Head of caudate nucleus (tissue), 42 donors: Measurements from ENCODE around the gene PRRT3.
"Not testable (repeated sequence)": the region's sequence is repeated elsewhere in the genome, so short reads cannot be mapped to it uniquely, and the experiment has no call there.

Source experiments
- DNase-seq, 42 donors: peaks; one replicate each; pipeline versions ENCODE4 v3.0.0 to v3.0.0-alpha.2; 2020 to 2021; ENCODE audit warnings: mixed read lengths in 7 of 42
- intact Hi-C: fragments of 100-400 bp; cut with DNase I; formaldehyde crosslinking; loops from one replicate; pipeline ENCODE4 v1.15.0; 2022

The PRRT3 gene

DNA sequence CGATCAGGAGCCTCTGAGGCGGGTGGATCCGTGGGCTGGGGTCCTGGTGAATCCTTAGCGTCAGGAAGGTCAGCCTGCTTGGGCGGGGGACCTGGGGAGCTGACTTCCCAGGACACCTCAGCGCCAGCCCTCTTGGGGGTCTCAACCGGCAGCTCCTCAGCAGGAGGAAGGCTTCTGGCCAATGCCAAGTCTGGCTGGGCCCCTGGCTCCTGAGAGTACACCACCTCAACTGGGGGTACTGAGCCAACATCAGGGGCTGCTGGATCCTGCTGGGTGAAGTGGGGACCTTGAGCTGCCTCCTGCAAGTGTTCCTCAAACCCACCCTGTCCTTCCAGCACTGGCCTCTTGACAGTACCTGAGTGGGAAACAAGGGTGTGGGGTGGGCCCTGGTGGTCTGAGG, 3.1 kb downstream of the PRRT3 start:
- intact Hi-C loops = loop anchor here (5.0 kb wide), 1 partner anchor 107 kb away; the partner anchor contains the start of gene RPUSD3
- peak in 2 of 42 donors; percentile 15 to 21 for DNase-seq

DNA sequence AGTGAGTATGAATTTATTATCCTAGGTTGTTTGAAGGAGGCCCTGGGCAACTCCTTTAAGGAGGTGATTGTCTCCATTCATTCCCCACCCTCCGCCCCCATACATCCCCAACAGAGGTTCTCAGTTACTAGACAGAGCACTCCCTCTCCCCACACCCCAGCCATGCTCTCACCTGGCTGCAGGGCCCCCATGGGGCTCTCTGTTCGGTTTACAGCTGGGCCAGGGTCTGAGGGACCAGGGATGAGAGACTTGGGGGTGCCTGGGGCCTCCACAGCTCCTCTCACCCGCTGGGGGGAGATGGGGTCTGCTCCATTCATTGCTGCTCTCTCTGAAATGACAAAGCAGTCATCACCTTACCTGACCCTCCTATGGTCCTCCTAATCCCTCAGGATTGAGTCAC, 3.6 kb downstream of the PRRT3 start:
- peak in 3 of 42 donors; percentile 28 to 42 (median 33) for DNase-seq
- intact Hi-C loops = loop anchor here (5.0 kb wide), 1 partner anchor 106 kb away; the partner anchor contains the start of gene RPUSD3

DNA sequence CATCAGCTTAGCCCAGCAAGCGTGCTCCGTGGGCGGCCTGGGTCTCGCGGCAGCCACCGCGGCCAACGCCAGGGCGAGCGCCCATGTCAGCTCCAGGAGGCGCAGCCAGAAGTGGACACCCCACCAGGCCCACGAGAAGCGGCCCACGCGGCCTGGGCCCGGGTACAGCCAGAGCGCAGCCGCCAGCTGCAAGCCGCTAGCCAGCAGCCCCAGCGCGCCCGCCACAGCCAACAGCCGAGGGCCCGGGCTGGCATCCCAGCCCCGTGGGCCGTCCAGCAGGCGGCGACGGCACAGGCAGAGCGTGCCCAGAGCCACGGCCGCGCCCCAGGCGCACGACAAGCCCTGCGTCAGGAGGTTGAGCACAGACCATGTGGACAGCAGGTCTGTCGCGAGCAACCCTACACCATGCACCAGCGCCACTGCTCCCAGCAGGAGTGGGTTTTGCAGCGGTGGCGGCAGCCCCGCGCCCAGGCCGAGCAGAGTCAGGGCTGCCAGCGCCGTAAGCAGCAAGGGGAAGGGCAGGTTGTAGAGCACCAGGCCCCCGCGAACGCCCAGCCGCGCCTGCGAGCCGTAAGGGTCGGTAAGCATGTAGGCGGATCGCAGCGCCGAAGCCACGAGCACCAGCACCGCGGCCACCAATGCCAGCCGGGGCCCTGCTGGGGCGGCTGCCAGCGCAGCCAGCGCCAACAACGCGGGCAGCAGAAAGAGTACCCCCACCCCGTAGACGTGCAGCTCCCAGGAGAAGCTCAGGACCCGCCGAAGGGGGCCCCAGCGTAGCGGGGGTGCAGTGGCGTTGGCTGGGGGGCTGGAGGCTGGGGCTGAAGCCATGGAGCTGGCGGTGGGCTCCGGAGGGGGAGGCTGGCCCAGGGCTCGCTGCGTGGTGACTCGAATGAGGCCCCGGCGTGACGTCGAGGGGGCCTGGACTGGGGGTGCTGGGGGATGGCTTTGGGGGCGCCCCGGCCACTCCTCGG, 4.9 kb downstream of the PRRT3 start:
- intact Hi-C loops = loop anchor here (5.0 kb wide), 1 partner anchor 105 kb away; the partner anchor contains the start of gene RPUSD3
- peak in 38 of 42 donors; percentile 31 to 80 (median 62) for DNase-seq

DNA sequence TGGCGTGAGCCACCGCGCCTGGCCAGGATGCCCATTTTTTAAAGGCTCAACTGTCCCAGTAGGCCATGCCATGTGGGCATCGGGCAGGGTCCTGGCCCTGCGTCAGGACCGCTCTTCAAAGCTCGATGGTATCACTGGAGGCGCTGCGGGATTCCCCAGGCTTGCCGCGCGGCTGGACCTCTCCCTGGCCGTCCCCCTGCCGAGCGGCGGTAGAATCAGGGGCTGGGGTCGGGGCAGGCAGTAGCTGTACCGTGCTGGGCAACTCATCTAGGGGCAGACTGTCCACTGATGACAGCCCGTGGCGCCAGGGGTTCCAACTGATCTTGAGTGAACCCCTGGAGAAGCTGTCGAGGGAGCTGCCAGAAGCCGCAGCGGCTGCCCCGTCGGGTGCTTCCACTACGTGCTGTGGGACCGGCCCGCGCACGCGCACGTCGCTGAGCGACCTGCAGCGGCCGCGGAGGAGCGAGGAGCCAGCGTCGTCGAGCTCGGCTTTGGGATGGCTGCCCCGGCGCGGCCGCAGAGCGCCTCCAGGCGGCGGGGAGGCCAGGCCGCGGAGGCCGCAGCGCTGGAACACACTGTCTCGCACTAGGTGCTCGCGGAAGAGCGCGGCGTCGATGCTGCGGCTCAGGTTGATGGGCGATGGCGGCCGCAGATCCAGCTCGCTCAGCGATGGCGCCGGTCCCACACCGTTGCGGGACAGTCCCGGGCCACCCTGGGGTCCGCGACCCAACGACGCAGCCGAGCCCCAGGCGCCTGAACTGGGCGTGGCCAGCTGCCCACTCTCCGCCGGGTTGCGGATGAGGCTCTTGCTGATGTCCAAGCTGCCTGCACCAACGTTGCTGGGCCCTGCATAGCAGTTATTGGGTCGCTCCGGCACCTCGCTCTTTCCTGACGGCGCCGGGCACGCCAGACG, 5.8 kb downstream of the PRRT3 start:
- intact Hi-C loops = loop anchor here (5.0 kb wide), 1 partner anchor 104 kb away; the partner anchor contains the start of gene RPUSD3
- DNase-seq = peak; percentile 55 to 92 (median 83)

DNA sequence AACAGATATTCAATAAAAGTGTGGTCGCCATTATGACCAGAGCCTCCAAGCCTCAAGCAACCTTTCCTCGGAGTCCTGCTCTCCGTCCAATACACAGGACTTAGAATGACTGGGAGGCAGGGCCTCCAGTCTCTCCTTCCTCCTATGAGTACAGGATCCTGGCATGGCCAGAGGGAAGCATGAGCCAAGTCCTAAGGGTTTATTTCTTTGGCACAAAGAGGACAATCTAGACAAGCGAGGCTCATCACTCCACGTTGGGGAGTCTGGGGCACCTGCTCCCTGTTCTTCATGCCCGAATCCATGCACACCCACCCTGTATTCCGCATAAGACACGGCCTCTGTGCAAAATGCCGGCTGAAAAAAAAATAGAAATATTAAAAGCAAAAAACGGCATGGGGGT, 6.8 kb downstream of the PRRT3 start:
- intact Hi-C loops = loop anchor here (5.0 kb wide), 1 partner anchor 103 kb away; the partner anchor contains the start of gene RPUSD3
- DNase-seq = peak in 4 of 42 donors; percentile 15 to 50 (median 40)

DNA sequence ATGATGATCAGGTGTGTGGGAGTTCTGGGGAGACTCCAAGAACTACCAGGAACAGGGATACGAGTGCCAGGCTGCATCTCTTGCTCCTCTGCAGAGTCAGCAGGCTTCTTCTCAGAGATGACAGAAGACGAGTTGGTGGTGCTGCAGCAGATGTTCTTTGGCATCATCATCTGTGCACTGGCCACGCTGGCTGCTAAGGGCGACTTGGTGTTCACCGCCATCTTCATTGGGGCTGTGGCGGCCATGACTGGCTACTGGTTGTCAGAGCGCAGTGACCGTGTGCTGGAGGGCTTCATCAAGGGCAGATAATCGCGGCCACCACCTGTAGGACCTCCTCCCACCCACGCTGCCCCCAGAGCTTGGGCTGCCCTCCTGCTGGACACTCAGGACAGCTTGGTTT, 7.9 kb downstream of the PRRT3 start:
- intact Hi-C loops = no loop called here
- DNase-seq = peak in 4 of 42 donors; percentile 20 to 34 (median 24)

DNA sequence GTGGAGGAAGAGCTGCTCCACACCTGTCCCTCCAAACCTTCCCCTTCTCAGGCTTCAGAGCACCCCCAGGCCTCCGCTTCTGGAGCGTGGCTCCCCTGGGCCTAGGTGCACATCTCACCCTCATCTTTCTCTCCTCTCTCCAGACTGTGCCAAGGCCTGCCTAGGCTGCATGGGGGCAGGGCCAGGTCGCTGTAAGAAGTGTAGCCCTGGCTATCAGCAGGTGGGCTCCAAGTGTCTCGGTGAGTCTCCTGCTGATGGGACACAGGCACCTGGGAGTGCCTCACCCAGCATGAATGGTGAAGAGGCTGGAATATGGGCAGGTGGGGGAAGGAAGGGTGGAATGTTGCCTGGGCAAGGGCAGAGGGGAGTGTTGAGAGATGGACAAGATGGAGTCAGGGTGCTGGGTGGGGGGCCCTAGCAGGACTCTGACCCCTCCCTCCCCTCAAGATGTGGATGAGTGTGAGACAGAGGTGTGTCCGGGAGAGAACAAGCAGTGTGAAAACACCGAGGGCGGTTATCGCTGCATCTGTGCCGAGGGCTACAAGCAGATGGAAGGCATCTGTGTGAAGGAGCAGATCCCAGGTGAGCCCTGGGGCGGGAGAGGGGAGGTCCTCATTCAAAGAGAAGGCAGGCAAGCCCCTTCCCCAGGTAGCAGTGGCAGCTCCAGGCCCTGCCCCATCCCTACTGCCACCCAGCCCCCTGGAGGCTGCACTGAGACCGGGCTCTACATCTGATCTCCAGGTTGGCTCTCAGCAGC, 9.1 kb downstream of the PRRT3 start:
- no peak for DNase-seq
- intact Hi-C loops = no loop called here

DNA sequence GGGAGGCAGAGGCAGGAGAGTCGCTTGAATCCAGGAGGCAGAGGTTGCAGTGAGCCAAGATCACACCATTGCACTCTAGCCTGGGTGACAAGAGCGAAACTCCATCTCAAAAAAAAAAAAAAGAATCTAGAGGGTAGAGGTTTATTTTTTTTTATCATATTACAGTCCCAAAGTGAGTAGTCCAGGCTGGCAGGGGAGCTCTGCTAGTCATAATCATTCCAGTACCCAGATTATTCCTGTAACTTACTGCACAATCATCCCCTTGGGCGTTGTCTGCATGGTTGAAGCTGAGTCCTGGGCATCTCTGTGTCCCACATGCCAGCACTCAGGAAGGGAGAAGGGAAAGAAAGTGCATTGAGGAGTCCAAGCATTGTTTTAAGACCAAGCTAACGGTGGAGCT, 10.0 kb downstream of the PRRT3 start:
- no peak for DNase-seq
- intact Hi-C loops = no loop called here

DNA sequence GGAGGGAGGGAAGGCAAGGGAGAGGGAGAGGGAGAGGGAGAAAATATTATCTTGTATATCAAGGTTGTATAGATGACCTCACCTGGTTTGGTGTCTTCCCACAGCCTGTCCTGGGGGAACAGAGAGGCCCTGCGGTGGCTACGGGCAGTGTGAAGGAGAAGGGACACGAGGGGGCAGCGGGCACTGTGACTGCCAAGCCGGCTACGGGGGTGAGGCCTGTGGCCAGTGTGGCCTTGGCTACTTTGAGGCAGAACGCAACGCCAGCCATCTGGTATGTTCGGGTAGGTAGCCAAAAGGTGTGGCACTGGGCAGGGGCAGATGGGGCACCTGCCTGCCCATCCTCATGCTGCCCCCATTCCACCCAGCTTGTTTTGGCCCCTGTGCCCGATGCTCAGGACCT, 11.5 kb downstream of the PRRT3 start:
- intact Hi-C loops = no loop called here
- DNase-seq = no peak

DNA sequence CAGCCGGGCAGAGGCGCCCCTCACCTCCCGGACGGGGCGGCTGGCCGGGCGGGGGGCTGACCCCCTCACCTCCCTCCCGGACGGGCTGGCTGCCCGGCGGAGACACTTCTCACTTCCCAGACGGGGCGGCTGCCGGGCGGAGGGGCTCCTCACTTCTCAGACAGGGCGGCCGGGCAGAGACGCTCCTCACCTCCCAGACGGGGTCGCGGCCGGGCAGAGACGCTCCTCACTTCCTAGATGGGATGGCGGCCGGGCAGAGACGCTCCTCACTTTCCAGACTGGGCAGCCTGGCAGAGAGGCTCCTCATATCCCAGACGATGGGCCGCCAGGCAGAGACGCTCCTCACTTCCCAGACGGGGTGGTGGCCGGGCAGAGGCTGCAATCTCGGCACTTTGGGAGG, 12.3 kb downstream of the PRRT3 start:
- DNase-seq, intact Hi-C loops: not testable (repeated sequence)

DNA sequence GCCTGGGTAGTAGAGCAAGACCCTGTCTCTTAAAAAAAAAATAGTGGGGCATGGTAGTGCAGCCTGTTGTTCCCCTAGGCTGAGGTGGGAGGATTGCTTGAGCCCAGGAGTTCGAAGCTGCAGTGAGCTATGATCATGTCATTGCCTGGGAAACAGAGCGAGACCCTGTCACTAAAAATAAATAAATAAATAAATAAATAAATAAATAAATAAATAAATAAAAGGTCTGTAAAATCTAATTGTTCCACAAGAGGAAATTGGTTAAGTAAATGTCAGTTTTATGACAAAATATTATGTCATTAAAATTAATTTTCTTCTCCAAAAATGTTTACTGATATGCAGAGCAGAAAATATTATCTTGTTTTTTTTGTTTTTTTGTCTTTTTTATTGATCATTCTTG, 13.2 kb downstream of the PRRT3 start:
- intact Hi-C loops = no loop called here

DNA sequence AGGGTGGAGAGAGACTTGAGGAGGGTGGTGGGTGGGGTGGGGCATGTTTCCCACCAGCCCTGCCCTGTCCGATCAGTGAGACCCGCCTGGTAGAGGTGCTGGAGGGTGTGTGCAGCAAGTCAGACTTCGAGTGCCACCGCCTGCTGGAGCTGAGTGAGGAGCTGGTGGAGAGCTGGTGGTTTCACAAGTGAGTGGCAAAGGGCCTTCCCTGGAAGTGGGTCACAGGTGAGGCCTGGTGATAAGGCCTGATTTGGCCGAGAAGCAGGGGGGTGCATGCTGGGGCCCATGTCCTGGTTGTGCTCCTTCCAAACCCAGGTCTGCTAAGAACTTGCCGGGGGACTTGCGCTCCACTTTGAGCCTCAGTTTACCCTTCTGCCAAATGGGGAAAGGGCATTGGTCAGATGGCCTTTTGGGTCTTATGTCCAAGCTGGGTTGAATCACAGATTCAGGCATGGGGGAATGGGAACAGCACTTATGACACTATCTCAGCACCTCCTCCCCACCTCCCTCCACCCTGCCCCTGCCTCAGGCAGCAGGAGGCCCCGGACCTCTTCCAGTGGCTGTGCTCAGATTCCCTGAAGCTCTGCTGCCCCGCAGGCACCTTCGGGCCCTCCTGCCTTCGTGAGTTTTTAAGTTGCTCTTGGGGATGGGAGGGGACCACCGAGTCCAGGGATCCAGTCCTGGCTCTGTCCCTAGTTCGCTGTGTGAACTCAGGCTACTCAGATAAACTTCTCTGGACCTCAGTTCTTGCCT, 14.5 kb downstream of the PRRT3 start:
- intact Hi-C loops = no loop called here

More for the DNA sequence above, 13.2 kb downstream of the PRRT3 start:
- no peak for DNase-seq

DNA sequence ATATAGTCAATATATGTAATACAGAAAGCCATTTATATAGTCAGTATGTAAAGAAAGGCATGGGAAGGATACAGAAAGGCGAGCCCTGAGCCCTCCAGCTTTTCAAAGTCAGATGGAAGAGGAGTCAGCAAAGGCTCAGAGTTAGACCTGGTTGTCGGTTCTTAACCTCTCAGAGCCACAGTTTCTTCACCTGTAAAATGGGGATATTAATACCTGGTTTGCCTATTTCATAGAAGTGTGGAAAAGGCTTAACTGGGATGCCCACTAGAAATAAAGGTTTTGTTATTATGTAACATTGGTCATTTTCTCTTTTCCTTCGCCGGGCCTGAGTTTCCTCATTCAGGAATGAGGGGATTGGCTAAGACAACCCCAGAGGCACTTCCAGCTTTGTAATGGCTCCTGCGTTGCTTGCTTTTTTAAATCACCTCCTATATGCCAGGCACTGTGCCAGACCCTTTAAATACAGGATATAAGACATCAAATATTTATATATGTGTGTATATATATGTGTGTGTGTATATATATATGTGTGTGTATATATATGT, 16.2 kb downstream of the PRRT3 start:
- intact Hi-C loops = no loop called here
- no peak for DNase-seq

More for the DNA sequence above, 14.5 kb downstream of the PRRT3 start:
- no peak for DNase-seq

DNA sequence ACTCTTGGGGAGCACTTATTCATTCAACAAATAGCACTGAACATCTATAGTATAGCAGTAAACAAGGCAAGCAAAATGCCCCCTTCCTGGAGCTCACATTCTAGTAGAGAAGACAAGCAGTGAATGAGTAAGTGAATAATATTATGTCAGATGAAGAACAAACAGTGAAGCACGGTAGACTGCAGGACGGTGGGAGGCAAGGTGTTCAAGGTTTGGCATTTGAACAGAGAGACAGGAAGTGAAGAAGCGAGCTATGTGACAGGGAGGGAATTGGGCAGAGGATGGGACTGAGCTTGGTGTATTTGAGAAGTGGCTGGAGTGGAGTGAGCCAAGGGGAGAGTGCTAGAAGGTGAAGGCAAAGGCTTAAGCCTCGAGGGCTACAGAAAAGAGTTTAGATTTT, 17.2 kb downstream of the PRRT3 start:
- intact Hi-C loops = loop anchor here (5.0 kb wide), 2 partner anchors 43 to 88 kb away; partner anchors contain the start of gene JAGN1
- peak in 6 of 42 donors; percentile 17 to 62 (median 30) for DNase-seq

DNA sequence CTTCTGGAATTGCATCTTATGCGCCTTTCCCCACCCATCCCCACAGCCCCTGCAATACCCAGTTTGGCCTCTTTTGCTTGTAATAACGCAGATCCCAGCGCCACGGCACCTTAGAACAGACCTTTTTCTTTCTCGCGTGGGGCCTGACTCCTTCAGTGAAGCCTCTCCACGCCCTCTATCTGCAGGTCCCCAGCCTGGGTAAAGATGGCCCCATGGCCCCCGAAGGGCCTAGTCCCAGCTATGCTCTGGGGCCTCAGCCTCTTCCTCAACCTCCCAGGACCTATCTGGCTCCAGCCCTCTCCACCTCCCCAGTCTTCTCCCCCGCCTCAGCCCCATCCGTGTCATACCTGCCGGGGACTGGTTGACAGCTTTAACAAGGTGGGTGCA, 18.0 kb downstream of the PRRT3 start:
- intact Hi-C loops = loop anchor here (5.0 kb wide), 2 partner anchors 42 to 87 kb away; partner anchors contain the start of gene JAGN1
- peak in 20 of 42 donors; percentile 14 to 73 (median 44) for DNase-seq

DNA sequence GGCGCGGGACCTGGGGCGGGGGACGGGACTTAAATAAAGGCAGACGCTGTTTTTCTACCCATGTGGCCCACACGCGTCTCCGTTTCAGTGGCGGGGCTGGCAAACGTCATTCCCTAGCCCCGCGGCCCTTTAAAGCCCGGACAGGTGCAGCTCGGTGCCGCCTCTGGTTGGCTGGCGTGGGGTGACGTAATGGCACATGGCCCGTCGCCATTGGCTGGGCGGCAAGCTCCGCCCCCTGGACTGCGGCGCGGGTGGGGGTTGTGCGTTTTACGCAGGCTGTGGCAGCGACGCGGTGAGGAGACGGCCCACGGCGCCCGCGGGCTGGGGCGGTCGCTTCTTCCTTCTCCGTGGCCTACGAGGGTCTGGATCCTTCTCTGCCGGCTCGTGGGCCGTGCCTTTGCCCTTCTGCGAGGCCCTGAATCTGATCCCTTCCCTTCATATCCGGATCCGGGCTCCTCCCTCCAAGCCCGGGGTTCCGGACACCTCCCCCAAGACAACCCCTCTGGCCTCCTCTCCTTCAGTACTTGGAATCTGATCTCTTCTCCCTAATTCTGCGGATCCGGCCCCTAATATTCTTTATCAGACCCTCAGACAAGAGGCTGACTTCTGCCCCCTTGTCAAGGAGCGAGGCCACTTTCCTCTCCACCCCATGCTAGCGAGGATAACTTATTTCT, 18.5 kb downstream of the PRRT3 start, which contains the start of gene CRELD1:
CRELD1 (plus strand) TSS at position 274 of the 674 bp plus-strand sequence. CDS start 605 bp downstream, outside the sequence.
- peak; percentile 94 to 99 (median 98) for DNase-seq
- intact Hi-C loops = loop anchor here (5.0 kb wide), 2 partner anchors 41 to 86 kb away; partner anchors contain the start of gene JAGN1
